Astrocyte of the cerebellum (primary cell): ENCODE data around the gene GFY.

Experiments used
- DNase-seq: peaks from one replicate; pipeline ENCODE4 v3.0.0-alpha.2; 2011; ENCODE audit warnings: low read depth
- H3K4me3 ChIP-seq: 2 replicates; pipeline ENCODE4 v1.5.1; 2011; ENCODE audit warnings: mild to moderate bottlenecking, low read depth, low read length, moderate library complexity
- CTCF ChIP-seq: IDR thresholded peaks from 2 replicates; pipeline ENCODE4 v1.5.1; 2012; ENCODE audit warnings: low read length, low read depth, moderate library complexity, mild to moderate bottlenecking; ENCODE audit errors: missing control alignments
- in situ Hi-C: cut with HindIII; loops from 2 replicates; pipeline ENCODE4 v1.10.0; 2017; ENCODE audit warnings: low sequenced_read_pairs

Gene GFY

GRCh38 chr19:49438261-49438660 is 13.1 kb downstream of the GFY start:
- in situ Hi-C loops = no loop called here
- DNase-seq = no peak
- no peak overlapping the region for H3K4me3 ChIP-seq
- TF ChIP-seq CTCF = no peak

DNA sequence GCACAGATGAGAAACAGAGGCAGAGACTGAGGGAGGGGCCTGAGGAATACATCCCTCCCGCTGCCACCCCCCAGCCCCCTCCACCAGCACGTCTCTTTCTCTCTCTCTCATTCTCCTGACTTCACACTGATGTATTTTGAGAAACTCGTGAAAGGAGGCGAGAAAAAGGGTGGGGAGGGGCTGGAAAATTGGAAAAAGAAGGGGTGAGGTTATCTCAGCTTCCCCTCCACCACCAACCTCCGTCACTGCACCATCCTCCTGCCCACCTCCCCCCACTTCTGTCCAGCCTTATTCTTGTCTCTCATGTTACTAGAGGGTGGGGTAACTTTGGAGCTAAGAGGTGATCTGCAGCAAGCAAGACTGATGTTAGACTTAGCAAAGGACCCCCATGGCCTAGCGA is 14.6 kb downstream of the GFY start:
- no peak overlapping the region for H3K4me3 ChIP-seq
- no peak for TF ChIP-seq CTCF
- no peak for DNase-seq
- in situ Hi-C loops = no loop called here

DNA sequence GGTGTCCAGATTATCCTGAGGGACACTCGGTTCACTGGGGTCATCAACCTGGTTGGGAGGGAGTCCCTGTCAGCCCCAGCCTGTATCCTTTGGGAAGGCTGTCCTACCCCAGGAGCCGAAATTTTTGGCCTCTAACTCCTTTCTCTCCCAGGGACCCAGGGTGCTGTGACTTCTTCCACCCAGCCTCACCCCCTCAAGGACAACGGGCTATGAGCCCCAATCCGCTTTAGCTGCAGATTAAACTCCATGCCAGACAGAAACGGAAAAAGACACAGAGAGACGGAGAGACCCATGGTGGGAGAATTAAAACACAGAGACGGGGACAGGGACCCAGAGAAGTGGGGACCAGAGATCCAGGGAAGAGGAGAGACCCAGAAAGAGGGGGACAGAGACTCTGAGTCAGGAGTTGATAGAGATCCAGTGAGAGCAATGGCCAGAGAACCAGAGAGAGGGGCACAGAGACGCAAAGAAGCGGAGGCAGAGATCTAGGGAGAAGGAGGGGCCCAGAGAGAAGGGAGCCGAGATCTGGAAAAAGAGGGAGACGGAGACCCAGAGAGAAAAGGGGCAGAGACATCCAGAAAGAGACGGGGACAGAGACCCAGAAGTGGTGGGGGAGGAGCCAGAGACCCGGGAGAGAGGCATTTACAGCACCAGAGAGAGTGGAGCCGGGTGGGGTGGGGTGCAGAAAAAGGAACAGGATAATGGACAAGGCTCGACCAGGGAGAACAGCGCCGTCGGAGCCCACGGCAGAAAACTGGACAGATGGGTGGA is 15.4 kb downstream of the GFY start:
- in situ Hi-C loops = no loop called here
- DNase-seq = no peak
- TF ChIP-seq CTCF = no peak
- H3K4me3 ChIP-seq = no peak overlapping the region

- in situ Hi-C loops = no loop called here
- TF ChIP-seq CTCF = no peak
- no peak for DNase-seq
- H3K4me3 ChIP-seq = no peak within 1 kb of the TSS
Measured at GRCh38 chr19:49441210-49441959, 16.2 kb downstream of the GFY start, which contains the start of gene SLC17A7. TSS of gene SLC17A7 (minus strand) at chr19:49441527. CDS start at chr19:49441379, 148 bp downstream.

- no peak overlapping the region for H3K4me3 ChIP-seq
- in situ Hi-C loops = no loop called here
- no peak for DNase-seq
- no peak for TF ChIP-seq CTCF
Measured at GRCh38 chr19:49441960-49442350, 16.8 kb downstream of the GFY start.

- in situ Hi-C loops = no loop called here
- peak overlapping the region; percentile 57 for H3K4me3 ChIP-seq
- no peak for TF ChIP-seq CTCF
- no peak for DNase-seq
Measured at GRCh38 chr19:49442354-49442753, 17.2 kb downstream of the GFY start.
